Activated T-cell treated with anti-CD3 and anti-CD28 coated beads for 1 hour (primary cell): ENCODE results near the gene ABHD1.
"Not testable (repeated sequence)": the region's sequence is repeated elsewhere in the genome, so short reads cannot be mapped to it uniquely, and the experiment has no call there.

ENCODE experiments used
- DNase-seq: peaks from one replicate; pipeline ENCODE4 v3.0.0-alpha.2; 2020; ENCODE audit warnings: low read depth

ABHD1 gene

GRCh38 chr2:27164960-27165763, 41.5 kb downstream of the ABHD1 start:
- no peak for DNase-seq

DNA sequence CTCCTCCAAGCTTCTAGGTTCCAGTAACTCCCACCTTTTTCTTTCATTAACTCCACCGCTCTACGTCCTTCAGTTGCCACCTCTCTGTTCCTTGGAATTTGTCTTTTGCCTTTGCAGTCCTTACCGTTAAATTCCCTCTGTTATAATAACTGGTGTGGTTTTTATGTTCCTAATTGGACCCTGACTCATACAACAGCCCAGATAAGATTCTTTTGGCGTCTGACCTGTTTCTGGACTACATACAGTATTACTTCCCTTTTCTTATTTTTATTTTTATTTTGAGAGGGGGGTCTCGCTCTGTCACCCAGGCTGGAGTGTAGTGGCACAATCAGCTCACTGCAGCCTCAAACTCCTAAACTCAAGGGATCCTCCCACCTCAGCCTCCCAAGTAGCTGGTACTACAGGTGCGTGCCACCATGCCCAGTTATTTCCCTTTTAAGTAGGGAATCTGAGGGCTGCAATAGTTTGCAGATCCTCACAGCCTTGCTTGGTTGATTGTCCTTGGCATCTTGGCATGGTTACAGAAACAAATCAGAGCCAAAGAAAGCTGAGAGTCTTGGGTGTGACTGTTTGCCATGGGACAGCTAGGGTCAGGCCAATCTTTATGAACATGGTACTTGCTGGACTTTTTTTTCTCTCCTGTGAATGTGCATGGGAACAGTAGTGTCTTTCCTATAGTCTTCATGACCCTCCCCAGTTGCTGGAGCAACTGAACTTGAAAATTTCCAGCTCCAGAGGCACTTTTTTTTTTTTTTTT, 47.1 kb downstream of the ABHD1 start:
- DNase-seq = no peak

- no peak for DNase-seq
Observed at GRCh38 chr2:27171351-27171848, 47.8 kb downstream of the ABHD1 start.

DNA sequence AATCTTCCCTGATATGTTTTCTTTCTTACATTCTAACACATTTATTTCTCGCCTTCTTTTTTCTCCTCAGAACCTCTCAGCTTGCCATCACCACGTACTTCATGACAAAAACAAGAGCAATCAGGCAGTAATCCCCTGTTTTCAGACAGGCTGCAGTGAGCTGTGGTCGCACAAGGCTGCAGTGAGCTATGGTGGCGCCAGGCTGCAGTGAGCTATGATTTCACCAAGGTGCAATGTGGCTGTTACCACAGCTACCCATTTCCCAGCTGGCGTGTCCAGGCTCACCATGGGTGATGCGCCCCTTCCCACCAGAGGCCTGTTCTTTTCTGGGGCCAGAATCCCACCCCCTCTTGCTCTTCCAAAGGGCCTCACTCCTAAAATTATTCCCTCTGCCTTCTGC, 51.0 kb downstream of the ABHD1 start:
- no peak for DNase-seq

DNA sequence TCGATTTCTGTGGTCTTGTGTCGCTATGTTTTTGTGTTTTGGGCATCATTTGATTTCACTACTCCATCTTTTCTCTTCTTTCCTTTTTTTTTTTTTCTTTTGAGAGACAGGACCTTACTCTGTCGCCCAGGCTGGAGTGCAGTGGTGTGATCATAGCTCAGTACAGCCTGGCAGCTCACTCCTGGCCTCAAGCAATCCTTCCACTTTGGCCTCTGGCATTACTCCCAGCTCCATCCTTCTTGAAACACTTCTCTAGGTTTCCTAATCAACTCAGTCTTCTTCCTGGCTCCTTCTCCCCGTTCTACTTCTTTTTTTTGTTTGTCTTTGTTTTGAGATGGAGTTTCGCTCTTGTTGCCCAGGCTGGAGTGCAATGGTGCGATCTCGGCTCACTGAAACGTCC, 51.7 kb downstream of the ABHD1 start:
- no peak for DNase-seq

GRCh38 chr2:27175781-27176180, 52.2 kb downstream of the ABHD1 start:
- DNase-seq = not testable (repeated sequence)

GRCh38 chr2:27177441-27178351, 54.1 kb downstream of the ABHD1 start:
- no peak for DNase-seq

DNA sequence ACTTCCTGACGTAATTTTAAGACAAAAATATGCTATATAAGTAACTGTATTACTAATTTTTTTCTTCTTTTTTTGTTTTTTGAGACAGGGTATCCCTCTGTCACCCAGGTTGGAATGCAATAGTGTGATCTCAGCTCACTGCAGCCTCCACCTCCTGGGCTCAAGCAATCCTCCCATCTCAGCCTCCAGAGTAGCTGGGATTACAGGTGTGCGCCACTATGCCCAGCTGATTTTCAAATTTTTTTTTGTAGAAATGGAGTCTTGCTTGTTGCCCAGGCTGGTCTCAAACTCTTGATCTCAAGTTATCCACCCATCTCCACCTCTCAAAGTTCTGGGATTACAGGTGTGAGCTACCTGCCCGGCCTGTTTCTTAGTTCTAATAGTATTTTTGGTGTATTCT, 54.9 kb downstream of the ABHD1 start:
- DNase-seq = no peak

DNA sequence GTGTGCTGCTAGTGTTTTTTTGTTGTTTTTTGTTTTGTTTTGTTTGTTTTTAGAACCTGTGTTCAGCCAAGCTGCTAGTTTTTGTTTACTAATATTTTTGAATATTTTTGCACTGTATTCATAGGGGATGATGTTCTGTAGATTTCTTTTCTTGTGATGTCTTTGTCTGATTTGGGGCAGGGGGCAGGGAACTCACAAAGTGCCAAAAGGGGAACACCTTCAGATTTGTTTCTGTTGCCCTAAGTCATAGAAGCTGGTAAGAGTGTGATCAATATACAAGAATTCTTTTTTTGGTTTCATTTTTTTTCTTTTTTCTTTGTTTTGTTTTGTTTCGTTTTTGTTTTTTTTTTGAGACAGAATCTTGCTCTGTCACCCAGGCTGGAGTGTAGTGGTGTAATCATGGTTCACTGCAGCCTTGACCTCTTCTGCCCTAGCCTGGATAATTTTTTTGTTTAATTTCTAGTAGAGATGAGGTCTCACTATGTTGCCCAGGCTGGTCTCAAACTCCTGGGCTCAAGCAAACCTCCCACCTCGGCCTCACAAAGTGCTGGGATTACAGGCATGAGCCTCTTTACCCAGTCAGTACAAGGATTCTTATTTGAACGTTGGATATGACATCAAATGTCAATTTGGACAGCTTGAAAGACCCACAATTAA, 55.9 kb downstream of the ABHD1 start:
- DNase-seq = no peak
